Epithelial cell of prostate (primary cell): Measurements from ENCODE around the gene KCNMA1.

Experiments
- DNase-seq: peaks from one replicate; pipeline ENCODE4 v3.0.0-alpha.2; 2011; ENCODE audit warnings: low read depth, low spot score
- H3K27ac ChIP-seq: fragments of 450-650 bp; 2 replicates; pipeline ENCODE4 v1.5.1; 2017; ENCODE audit warnings: mild to moderate bottlenecking

KCNMA1 gene

GRCh38 chr10:77093126-77093525 lies 544.5 kb downstream of the KCNMA1 start:
- DNase-seq, result no peak
- no peak overlapping the region for H3K27ac ChIP-seq

- no peak for DNase-seq
- H3K27ac ChIP-seq, result no peak overlapping the region
These were observed 545.9 kb downstream of the KCNMA1 start for GRCh38 chr10:77091597-77092165.

GRCh38 chr10:77090381-77091356 lies 546.9 kb downstream of the KCNMA1 start:
- no peak overlapping the region for H3K27ac ChIP-seq
- no peak for DNase-seq

- no peak overlapping the region for H3K27ac ChIP-seq
- DNase-seq, result no peak
These were observed 550.2 kb downstream of the KCNMA1 start for GRCh38 chr10:77087366-77087765.

- peak; percentile 34 for DNase-seq
- H3K27ac ChIP-seq, result no peak overlapping the region
These were observed 551.5 kb downstream of the KCNMA1 start for GRCh38 chr10:77086081-77086480.

GRCh38 chr10:77085344-77085743 lies 552.3 kb downstream of the KCNMA1 start:
- no peak overlapping the region for H3K27ac ChIP-seq
- no peak for DNase-seq

- no peak overlapping the region for H3K27ac ChIP-seq
- DNase-seq, result no peak
These were observed 553.0 kb downstream of the KCNMA1 start for GRCh38 chr10:77084431-77085144.

GRCh38 chr10:77082601-77083252 lies 554.9 kb downstream of the KCNMA1 start:
- no peak for DNase-seq
- H3K27ac ChIP-seq, result no peak overlapping the region

GRCh38 chr10:77081481-77081891 lies 556.1 kb downstream of the KCNMA1 start:
- no peak for DNase-seq
- no peak overlapping the region for H3K27ac ChIP-seq

GRCh38 chr10:77080361-77081027 lies 557.1 kb downstream of the KCNMA1 start:
- no peak overlapping the region for H3K27ac ChIP-seq
- DNase-seq, result no peak

GRCh38 chr10:77079592-77080300 lies 557.9 kb downstream of the KCNMA1 start:
- DNase-seq, result no peak
- no peak overlapping the region for H3K27ac ChIP-seq

GRCh38 chr10:77077316-77077945 lies 560.2 kb downstream of the KCNMA1 start:
- no peak overlapping the region for H3K27ac ChIP-seq
- DNase-seq, result no peak

GRCh38 chr10:77075926-77076325 lies 561.7 kb downstream of the KCNMA1 start:
- H3K27ac ChIP-seq, result no peak overlapping the region
- DNase-seq, result no peak

GRCh38 chr10:77074104-77074624 lies 563.4 kb downstream of the KCNMA1 start:
- DNase-seq, result no peak
- no peak overlapping the region for H3K27ac ChIP-seq

GRCh38 chr10:77073663-77073960 lies 564.0 kb downstream of the KCNMA1 start:
- no peak overlapping the region for H3K27ac ChIP-seq
- DNase-seq, result no peak

- no peak for DNase-seq
- no peak overlapping the region for H3K27ac ChIP-seq
These were observed 564.6 kb downstream of the KCNMA1 start for GRCh38 chr10:77072836-77073662.

- H3K27ac ChIP-seq, result no peak overlapping the region
- no peak for DNase-seq
These were observed 565.2 kb downstream of the KCNMA1 start for GRCh38 chr10:77072361-77072835.

- no peak overlapping the region for H3K27ac ChIP-seq
- no peak for DNase-seq
These were observed 565.7 kb downstream of the KCNMA1 start for GRCh38 chr10:77071956-77072355.
